IMR-90 (cell line): ENCODE data around the gene GYS1. TPM values are rescaled to one million over a fixed set of nuclear protein-coding genes. Genes with fewer than 3 reads are reported as not detected.

ENCODE experiments used
- ATAC-seq: fragments of 200-7000 bp; cut with Tn5 transposase; 2 replicates; pipeline ENCODE4 v1.9.1; 2020; ENCODE audit warnings: low read depth, mild to moderate bottlenecking, moderate library complexity
- BruUV-seq: library from RNA; stranded (reverse); fragments of 400-500 nt; replicated peaks from 2 replicates; lab custom pipeline; 2021; lab: Mats Ljungman, UMichigan
- CTCF ChIA-PET: fragments of 300-600 bp; formaldehyde crosslinking; extraction: SDS; loops from one replicate; lab custom pipeline; 2021; ENCODE audit warnings: antibody characterized with exemption; lab: Yijun Ruan, JAX
- POLR2A ChIA-PET: fragments of 300-600 bp; sonication (Branson Sonifier 250); formaldehyde crosslinking; loops from one replicate; lab custom pipeline; 2022; ENCODE audit warnings: antibody characterized with exemption; ENCODE audit not compliant: unreplicated experiment; lab: Charles Lee
- DNase-seq: peaks from one replicate; pipeline ENCODE4 v3.0.0; 2013
- H2AFZ ChIP-seq: replicated peaks from 2 replicates; pipeline ENCODE3; 2013; ENCODE audit warnings: low read length, mild to moderate bottlenecking; ENCODE audit not compliant: poor library complexity
- H2AK5ac ChIP-seq: 2 replicates; pipeline ENCODE4 v1.6.1; 2013; ENCODE audit warnings: low read depth, low read length, inconsistent platforms
- H2AK9ac ChIP-seq: replicated peaks from 2 replicates; pipeline ENCODE3; 2013; ENCODE audit warnings: mild to moderate bottlenecking, low read depth, low read length, moderate library complexity; ENCODE audit not compliant: poor library complexity
- H2BK120ac ChIP-seq: 2 replicates; pipeline ENCODE4 v1.6.1; 2013; ENCODE audit warnings: low read depth, low read length, inconsistent platforms
- H2BK15ac ChIP-seq: 3 replicates; pipeline ENCODE4 v1.6.1; 2013; ENCODE audit warnings: low read depth, low read length, inconsistent platforms
- H2BK20ac ChIP-seq: 2 replicates; pipeline ENCODE4 v1.6.1; 2013; ENCODE audit warnings: low read depth, mild to moderate bottlenecking, inconsistent platforms, low read length, moderate library complexity
- H2BK5ac ChIP-seq: 2 replicates; pipeline ENCODE4 v1.6.1; 2013; ENCODE audit warnings: mild to moderate bottlenecking, low read depth, low read length, inconsistent platforms; ENCODE audit not compliant: poor library complexity, severe bottlenecking
- H3K14ac ChIP-seq: replicated peaks from 2 replicates; pipeline ENCODE4 v1.6.1; 2013; ENCODE audit warnings: low read depth, low read length, inconsistent platforms
- H3K18ac ChIP-seq: 2 replicates; pipeline ENCODE4 v1.6.1; 2013; ENCODE audit warnings: low read depth, low read length, control low read depth
- H3K23ac ChIP-seq: 2 replicates; pipeline ENCODE4 v1.6.1; 2013; ENCODE audit warnings: low read depth, low read length, inconsistent platforms
- H3K27ac ChIP-seq: 2 replicates; pipeline ENCODE4 v1.5.1; 2013; ENCODE audit warnings: mild to moderate bottlenecking, control low read depth, low read length; ENCODE audit not compliant: insufficient read depth
- H3K27me3 ChIP-seq: 2 replicates; pipeline ENCODE4 v1.6.1; 2013; ENCODE audit warnings: low read length; ENCODE audit not compliant: control insufficient read depth, insufficient read depth
- H3K36me3 ChIP-seq: 2 replicates; pipeline ENCODE4 v1.6.1; 2013; ENCODE audit warnings: low read length, mixed read lengths; ENCODE audit not compliant: control insufficient read depth, insufficient read depth
- H3K4ac ChIP-seq: 2 replicates; pipeline ENCODE4 v1.6.1; 2013; ENCODE audit warnings: low read depth, low read length, inconsistent platforms
- H3K4me1 ChIP-seq: 2 replicates; pipeline ENCODE4 v1.6.1; 2013; ENCODE audit warnings: low read length, mixed read lengths; ENCODE audit not compliant: control insufficient read depth, insufficient read depth
- H3K4me2 ChIP-seq: 2 replicates; pipeline ENCODE4 v1.6.1; 2013; ENCODE audit warnings: low read depth, mild to moderate bottlenecking, control low read depth, low read length, moderate library complexity
- H3K4me3 ChIP-seq: 2 replicates; pipeline ENCODE4 v1.5.1; 2013; ENCODE audit warnings: low read depth, mild to moderate bottlenecking, control low read depth, low read length, moderate library complexity; ENCODE audit not compliant: insufficient read depth
- H3K56ac ChIP-seq: 2 replicates; pipeline ENCODE4 v1.6.1; 2013; ENCODE audit warnings: low read length, inconsistent platforms; ENCODE audit not compliant: insufficient read depth; ENCODE audit errors: extremely low read depth
- H3K79me1 ChIP-seq, 2 experiments: 2 replicates each; pipeline ENCODE4 v1.6.1; 2013; ENCODE audit warnings: low read length in 2 of 2, inconsistent platforms in 1 of 2, low read depth in 1 of 2
- H3K9ac ChIP-seq: 2 replicates; pipeline ENCODE4 v1.6.1; 2013; ENCODE audit warnings: low read depth, low read length, control low read depth
- H3K9me1 ChIP-seq: 2 replicates; pipeline ENCODE4 v1.6.1; 2013; ENCODE audit warnings: low read length, inconsistent platforms; ENCODE audit not compliant: insufficient read depth
- H3K9me3 ChIP-seq: 2 replicates; pipeline ENCODE4 v1.6.1; 2013; ENCODE audit warnings: low read length; ENCODE audit not compliant: control insufficient read depth, insufficient read depth
- H4K20me1 ChIP-seq: 2 replicates; pipeline ENCODE4 v1.6.1; 2013; ENCODE audit warnings: low read length, inconsistent platforms; ENCODE audit not compliant: insufficient read depth
- H4K5ac ChIP-seq: 2 replicates; pipeline ENCODE4 v1.6.1; 2013; ENCODE audit warnings: mild to moderate bottlenecking, low read depth, low read length, control low read depth
- H4K8ac ChIP-seq, 2 experiments: 2 replicates each; pipeline ENCODE4 v1.6.1; 2013; ENCODE audit warnings: low read depth in 2 of 2, low read length in 2 of 2, control low read depth in 1 of 2, inconsistent platforms in 1 of 2
- H4K91ac ChIP-seq: 2 replicates; pipeline ENCODE4 v1.6.1; 2013; ENCODE audit warnings: low read depth, low read length, inconsistent platforms; ENCODE audit not compliant: insufficient read depth
- BHLHE40 ChIP-seq: fragments of 150-350 bp; IDR thresholded peaks from 2 replicates; pipeline ENCODE4 v1.6.1; 2016; ENCODE audit warnings: mild to moderate bottlenecking, low read depth, low read length
- CEBPB ChIP-seq: IDR thresholded peaks from 2 replicates; pipeline ENCODE4 v1.6.1; 2012; ENCODE audit warnings: low read depth, low read length, improper control_type of control experiment
- CHD1 ChIP-seq: IDR thresholded peaks from 2 replicates; pipeline ENCODE4 v1.6.1; 2012; ENCODE audit warnings: low read depth, low read length, improper control_type of control experiment
- FOS ChIP-seq: fragments of 150-350 bp; IDR thresholded peaks from 2 replicates; pipeline ENCODE4 v1.6.1; 2016; ENCODE audit warnings: low read depth, low read length
- MAFK ChIP-seq: IDR thresholded peaks from 2 replicates; pipeline ENCODE4 v1.6.1; 2012; ENCODE audit warnings: low read depth, low read length, improper control_type of control experiment
- MAZ ChIP-seq: IDR thresholded peaks from 2 replicates; pipeline ENCODE4 v1.6.1; 2012; ENCODE audit warnings: low read depth, mild to moderate bottlenecking, low read length, improper control_type of control experiment, moderate library complexity, borderline replicate concordance
- MXI1 ChIP-seq: IDR thresholded peaks from 2 replicates; pipeline ENCODE4 v1.6.1; 2012; ENCODE audit warnings: low read depth, mild to moderate bottlenecking, low read length, moderate library complexity, borderline replicate concordance
- NFE2L2 ChIP-seq: fragments of 150-350 bp; IDR thresholded peaks from 2 replicates; pipeline ENCODE4 v1.6.1; 2016; ENCODE audit warnings: low read depth, mild to moderate bottlenecking, low read length
- RAD21 ChIP-seq: IDR thresholded peaks from 2 replicates; pipeline ENCODE4 v1.6.1; 2012; ENCODE audit warnings: low read length, improper control_type of control experiment
- RCOR1 ChIP-seq: IDR thresholded peaks from 2 replicates; pipeline ENCODE4 v1.6.1; 2012; ENCODE audit warnings: mild to moderate bottlenecking, low read length, improper control_type of control experiment; ENCODE audit not compliant: insufficient replicate concordance
- RFX5 ChIP-seq: IDR thresholded peaks from 2 replicates; pipeline ENCODE4 v1.8.0; 2012; ENCODE audit warnings: low read depth, mild to moderate bottlenecking, low read length, moderate library complexity
- SMC3 ChIP-seq: fragments of 150-350 bp; IDR thresholded peaks from 2 replicates; pipeline ENCODE4 v1.6.1; 2016; ENCODE audit warnings: low read depth, mild to moderate bottlenecking, antibody characterized with exemption, low read length, moderate library complexity
- WGBS, 2 experiments: methylation state at CpG; one replicate each; pipeline versions ENCODE4 v1.1.5 to v1.1.7; 2013; ENCODE audit warnings: missing lambda C conversion rate in 2 of 2; ENCODE audit not compliant: insufficient read length in 1 of 2; ENCODE audit errors: extremely low coverage in 2 of 2; 5-methylcytosine and 5-hydroxymethylcytosine counted together
- dilution Hi-C: fragments of 300-500 bp; cut with HindIII; formaldehyde crosslinking; loops from one replicate; pipeline ENCODE4 v1.14.3; 2018; ENCODE audit warnings: low sequenced_read_pairs; ENCODE audit not compliant: unreplicated experiment
- in situ Hi-C: fragments of 300-500 bp; cut with MboI; formaldehyde crosslinking; loops from 3 replicates; pipeline ENCODE4 v1.14.3; 2019; ENCODE audit warnings: low sequenced_read_pairs, inconsistent platforms, mixed read lengths
- intact Hi-C: fragments of 100-400 bp; cut with micrococcal nuclease; formaldehyde crosslinking; loops from 2 replicates; pipeline ENCODE4 v1.10.0; 2022
- polyA plus RNA-seq, 3 experiments: library from polyadenylated mRNA; depleted of rRNA; stranded (reverse); fragments of >200 nt; gene quantifications; 2 replicates each; pipeline ENCODE4 v1.2.3, GENCODE V29; 2012; ENCODE audit warnings: low replicate concordance in 1 of 3
- total RNA-seq: library from RNA; depleted of rRNA; stranded (reverse); fragments of >200 nt; gene quantifications from 2 replicates; pipeline ENCODE4 v1.2.3, GENCODE V29; 2012
- TF ChIP-seq, protein P1 (sequence below): conservative IDR thresholded peaks from 2 replicates; pipeline ENCODE4 v1.5.1; 2012; ENCODE audit warnings: mild to moderate bottlenecking, low read depth, low read length, improper control_type of control experiment
- TF ChIP-seq, protein P2 (sequence below): fragments of 150-350 bp; IDR thresholded peaks from 2 replicates; pipeline ENCODE4 v1.6.1; 2016; ENCODE audit warnings: low read depth, mild to moderate bottlenecking, low read length, moderate library complexity, borderline replicate concordance
- TF ChIP-seq, protein P3 (sequence below): fragments of 150-350 bp; IDR thresholded peaks from 2 replicates; pipeline ENCODE4 v1.6.1; 2017; ENCODE audit warnings: mild to moderate bottlenecking, antibody characterized with exemption, low read length, low read depth

The GYS1 gene
- total and polyA plus RNA-seq, 2 of the 4 experiments (the other 2 are of a cell fraction): 38.7 to 72.2 TPM

DNA sequence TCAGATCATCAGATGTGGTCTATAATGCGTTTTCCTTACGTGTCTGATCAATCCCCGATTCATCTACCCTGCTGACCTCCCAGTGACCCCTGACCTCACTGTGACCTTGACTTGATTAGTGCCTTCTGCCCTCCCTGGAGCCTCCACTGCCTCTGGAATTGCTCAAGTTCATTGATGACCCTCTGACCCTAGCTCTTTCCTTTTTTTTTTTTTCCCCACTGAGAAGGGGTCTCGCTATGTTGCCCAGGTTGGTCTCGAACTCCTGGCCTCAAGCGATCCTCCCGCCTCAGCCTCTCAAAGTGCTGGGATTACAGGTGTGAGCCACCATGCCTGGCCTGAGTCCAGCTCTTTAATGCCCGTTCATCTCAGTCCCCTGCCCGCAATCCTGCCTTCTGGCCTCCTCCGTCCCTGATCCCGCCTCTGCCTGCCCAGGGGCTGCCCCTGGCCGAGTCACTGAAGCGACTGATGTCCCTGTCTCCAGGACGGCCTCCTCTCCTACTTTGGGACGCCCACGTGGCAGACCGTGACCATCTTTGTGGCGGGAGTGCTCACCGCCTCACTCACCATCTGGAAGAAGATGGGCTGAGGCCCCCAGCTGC, 32.0 kb downstream of the GYS1 start:
- H2BK5ac ChIP-seq: no peak overlapping the region
- H3K4me1 ChIP-seq: peaks cover 22% of the 10 kb centered on the region
- BruUV-seq: no TSS peak
- 86% methylated on average over 11 of the region's 19 CpGs; no CpG with 5 or more reads in 1 of the 2 experiments for WGBS, 2 experiments
- ATAC-seq: no peak
- no peak overlapping the region for H3K27ac ChIP-seq
- 0 out of 2 replicates have a peak overlapping the region, but pooled peaks have one; percentile 9 for H4K91ac ChIP-seq
- no peak overlapping the region for H3K4me3 ChIP-seq
- H3K23ac ChIP-seq: no peak overlapping the region
- H3K36me3 ChIP-seq: peaks cover 22% of the 10 kb centered on the region
- H3K4ac ChIP-seq: no peak overlapping the region
- dilution Hi-C loops (no loop called here), intact Hi-C loops (loop anchor here (10.0 kb wide), 1 partner anchor 316 kb away; the partner anchor contains the start of gene CA11), in situ Hi-C loops (loop anchor here (5.0 to 10.0 kb wide), 2 partner anchors 69 to 316 kb away; partner anchors contain the start of gene CA11)
- no peak overlapping the region for H3K18ac ChIP-seq
- H4K20me1 ChIP-seq: peaks cover 12% of the 10 kb centered on the region
- H4K5ac ChIP-seq: no peak overlapping the region
- no peak overlapping the region for H2AFZ ChIP-seq
- no peak overlapping the region for H2BK15ac ChIP-seq
- H2AK9ac ChIP-seq: peak overlapping the region; percentile 76
- no peak for TF ChIP-seq MAFK
- no peak for TF ChIP-seq FOS
- TF ChIP-seq MXI1: no peak
- no peak for TF ChIP-seq RCOR1
- TF ChIP-seq CHD1: no peak
- TF ChIP-seq RAD21: no peak
- TF ChIP-seq RFX5: no peak
- TF ChIP-seq SMC3: no peak
- TF ChIP-seq, protein P1, sequence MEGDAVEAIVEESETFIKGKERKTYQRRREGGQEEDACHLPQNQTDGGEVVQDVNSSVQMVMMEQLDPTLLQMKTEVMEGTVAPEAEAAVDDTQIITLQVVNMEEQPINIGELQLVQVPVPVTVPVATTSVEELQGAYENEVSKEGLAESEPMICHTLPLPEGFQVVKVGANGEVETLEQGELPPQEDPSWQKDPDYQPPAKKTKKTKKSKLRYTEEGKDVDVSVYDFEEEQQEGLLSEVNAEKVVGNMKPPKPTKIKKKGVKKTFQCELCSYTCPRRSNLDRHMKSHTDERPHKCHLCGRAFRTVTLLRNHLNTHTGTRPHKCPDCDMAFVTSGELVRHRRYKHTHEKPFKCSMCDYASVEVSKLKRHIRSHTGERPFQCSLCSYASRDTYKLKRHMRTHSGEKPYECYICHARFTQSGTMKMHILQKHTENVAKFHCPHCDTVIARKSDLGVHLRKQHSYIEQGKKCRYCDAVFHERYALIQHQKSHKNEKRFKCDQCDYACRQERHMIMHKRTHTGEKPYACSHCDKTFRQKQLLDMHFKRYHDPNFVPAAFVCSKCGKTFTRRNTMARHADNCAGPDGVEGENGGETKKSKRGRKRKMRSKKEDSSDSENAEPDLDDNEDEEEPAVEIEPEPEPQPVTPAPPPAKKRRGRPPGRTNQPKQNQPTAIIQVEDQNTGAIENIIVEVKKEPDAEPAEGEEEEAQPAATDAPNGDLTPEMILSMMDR: no peak
- TF ChIP-seq, protein P2, sequence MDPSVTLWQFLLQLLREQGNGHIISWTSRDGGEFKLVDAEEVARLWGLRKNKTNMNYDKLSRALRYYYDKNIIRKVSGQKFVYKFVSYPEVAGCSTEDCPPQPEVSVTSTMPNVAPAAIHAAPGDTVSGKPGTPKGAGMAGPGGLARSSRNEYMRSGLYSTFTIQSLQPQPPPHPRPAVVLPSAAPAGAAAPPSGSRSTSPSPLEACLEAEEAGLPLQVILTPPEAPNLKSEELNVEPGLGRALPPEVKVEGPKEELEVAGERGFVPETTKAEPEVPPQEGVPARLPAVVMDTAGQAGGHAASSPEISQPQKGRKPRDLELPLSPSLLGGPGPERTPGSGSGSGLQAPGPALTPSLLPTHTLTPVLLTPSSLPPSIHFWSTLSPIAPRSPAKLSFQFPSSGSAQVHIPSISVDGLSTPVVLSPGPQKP: no peak
- TF ChIP-seq BHLHE40: no peak
- no peak for TF ChIP-seq MAZ
- TF ChIP-seq CEBPB: no peak
- TF ChIP-seq, protein P3, sequence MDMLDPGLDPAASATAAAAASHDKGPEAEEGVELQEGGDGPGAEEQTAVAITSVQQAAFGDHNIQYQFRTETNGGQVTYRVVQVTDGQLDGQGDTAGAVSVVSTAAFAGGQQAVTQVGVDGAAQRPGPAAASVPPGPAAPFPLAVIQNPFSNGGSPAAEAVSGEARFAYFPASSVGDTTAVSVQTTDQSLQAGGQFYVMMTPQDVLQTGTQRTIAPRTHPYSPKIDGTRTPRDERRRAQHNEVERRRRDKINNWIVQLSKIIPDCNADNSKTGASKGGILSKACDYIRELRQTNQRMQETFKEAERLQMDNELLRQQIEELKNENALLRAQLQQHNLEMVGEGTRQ: no peak
- no peak for TF ChIP-seq NFE2L2
- H2BK20ac ChIP-seq: no peak overlapping the region
- ChIA-PET POLR2A (interaction anchor here (0.6 kb wide), 1 partner anchor 176 kb away, joined by 4 read pairs; no protein-coding TSS in a partner anchor), CTCF (no interaction called here)
- no peaks in the 10 kb centered on the region for H3K9me3 ChIP-seq
- H4K8ac ChIP-seq: no peak overlapping the region
- no peak overlapping the region for H3K4me2 ChIP-seq
- no peak overlapping the region for H3K9ac ChIP-seq
- H3K56ac ChIP-seq: no peak overlapping the region
- no peak overlapping the region for H2BK120ac ChIP-seq
- H3K14ac ChIP-seq: no peak overlapping the region
- DNase-seq: no peak
- no peaks in the 10 kb centered on the region for H3K27me3 ChIP-seq
- peaks cover 10 to 74% of the 10 kb centered on the region in 2 experiments for H3K79me1 ChIP-seq
- peak overlapping the region; percentile 14; the same call in 1 of the 2 replicates for H2AK5ac ChIP-seq
- H3K9me1 ChIP-seq: peaks cover 13% of the 10 kb centered on the region
